K562 (cell line): ENCODE results near the gene DTNBP1. TPM values are rescaled to one million over a fixed set of nuclear protein-coding genes. Genes with fewer than 3 reads are reported as not detected.

Source experiments
- ATF1 ChIP-seq, 2 experiments: fragments of 450-650 bp in 1 of 2; IDR thresholded peaks; 2 replicates each; pipeline ENCODE4 v1.6.1; 2016; ENCODE audit warnings: missing compliant biosample characterization in 1 of 2, missing genetic modification characterization in 1 of 2
- CBFB ChIP-seq: sonication (generic); formaldehyde crosslinking; IDR thresholded peaks from 2 replicates; pipeline ENCODE4 v1.4.0; 2020; ENCODE audit warnings: mild to moderate bottlenecking, missing genetic modification reagents
- CREB3L1 ChIP-seq: fragments of 450-650 bp; IDR thresholded peaks from 2 replicates; pipeline ENCODE4 v1.6.1; 2014; ENCODE audit warnings: low read depth, mild to moderate bottlenecking, moderate library complexity, borderline replicate concordance
- EGR1 ChIP-seq: fragments of 450-650 bp; conservative IDR thresholded peaks from 2 replicates; pipeline ENCODE4 v1.6.1; 2017; ENCODE audit warnings: mild to moderate bottlenecking
- ELK3 ChIP-seq: fragments of 450-650 bp; formaldehyde crosslinking; IDR thresholded peaks from 2 replicates; pipeline ENCODE4 v1.4.0; 2020; ENCODE audit warnings: mild to moderate bottlenecking
- ETV5 ChIP-seq: sonication (generic); formaldehyde crosslinking; IDR thresholded peaks from 2 replicates; pipeline ENCODE4 v1.4.0; 2020; ENCODE audit warnings: low read depth, mild to moderate bottlenecking, missing genetic modification reagents
- KLF16 ChIP-seq: IDR thresholded peaks from 2 replicates; pipeline ENCODE4 v1.6.1; 2016; ENCODE audit warnings: antibody characterized with exemption
- NR2C2 ChIP-seq, 2 experiments: fragments of 200-800 bp in 1 of 2; sonication (Bioruptor generic) in 1 of 2; sonication (generic) in 1 of 2; formaldehyde crosslinking in 1 of 2; IDR thresholded peaks; 2 replicates each; pipeline versions ENCODE4 v1.6.1 to v1.8.0; 2016 to 2022; ENCODE audit warnings: mild to moderate bottlenecking in 1 of 2, missing compliant biosample characterization in 1 of 2, missing genetic modification characterization in 1 of 2, missing genetic modification reagents in 1 of 2
- POLR2AphosphoS5 ChIP-seq: IDR thresholded peaks from 2 replicates; pipeline ENCODE4 v1.6.1; 2011; ENCODE audit warnings: mild to moderate bottlenecking, low read depth, low read length, moderate library complexity; ENCODE audit not compliant: control insufficient read depth, insufficient read depth
- RBM15 ChIP-seq: fragments of 200-400 bp; formaldehyde crosslinking; IDR thresholded peaks from 2 replicates; pipeline ENCODE4 v1.6.1; 2018; ENCODE audit warnings: mild to moderate bottlenecking, low read length, moderate library complexity; ENCODE audit not compliant: insufficient read depth
- RBM34 ChIP-seq: fragments of 200-400 bp; formaldehyde crosslinking; IDR thresholded peaks from 2 replicates; pipeline ENCODE4 v1.6.1; 2018; ENCODE audit warnings: low read length, borderline replicate concordance; ENCODE audit not compliant: insufficient read depth
- SAFB ChIP-seq: fragments of 200-400 bp; formaldehyde crosslinking; IDR thresholded peaks from 2 replicates; pipeline ENCODE4 v1.6.1; 2017; ENCODE audit warnings: low read depth, low read length, borderline replicate concordance
- STAG1 ChIP-seq: sonication (generic); formaldehyde crosslinking; IDR thresholded peaks from 2 replicates; pipeline ENCODE4 v1.5.0; 2020; ENCODE audit warnings: missing genetic modification reagents, borderline replicate concordance
- TSHZ1 ChIP-seq: fragments of 250-450 bp; sonication (Bioruptor Pico); IDR thresholded peaks from 2 replicates; pipeline ENCODE4 v1.4.0; 2020; ENCODE audit warnings: mild to moderate bottlenecking, moderate library complexity
- ZNF174 ChIP-seq: fragments of 250-450 bp; sonication (Bioruptor Pico); IDR thresholded peaks from 2 replicates; pipeline ENCODE4 v1.4.0; 2020; ENCODE audit warnings: mild to moderate bottlenecking
- ZNF175 ChIP-seq: fragments of 200-800 bp; sonication (Bioruptor generic); IDR thresholded peaks from 2 replicates; pipeline ENCODE4 v1.6.1; 2016; ENCODE audit warnings: low read depth, mild to moderate bottlenecking, missing genetic modification characterization, missing compliant biosample characterization
- ZNF41 ChIP-seq: fragments of 250-450 bp; sonication (Bioruptor Pico); conservative IDR thresholded peaks from 2 replicates; pipeline ENCODE4 v1.4.0; 2020; ENCODE audit warnings: mild to moderate bottlenecking
- ZNF551 ChIP-seq: fragments of 250-450 bp; sonication (Bioruptor Pico); IDR thresholded peaks from 2 replicates; pipeline ENCODE4 v1.5.0; 2021; ENCODE audit warnings: mild to moderate bottlenecking, moderate library complexity
- ZNF57 ChIP-seq: fragments of 450-650 bp; formaldehyde crosslinking; IDR thresholded peaks from 2 replicates; pipeline ENCODE4 v1.4.0; 2020; ENCODE audit warnings: mild to moderate bottlenecking, moderate library complexity
- ZNF655 ChIP-seq: fragments of 250-450 bp; sonication (Bioruptor Pico); IDR thresholded peaks from 2 replicates; pipeline ENCODE4 v1.5.0; 2021
- polyA plus RNA-seq, 8 experiments: library from polyadenylated mRNA; depleted of rRNA in 4 of 8; stranded (reverse) in 5 of 8; unstranded in 3 of 8; fragments of >200 nt; fragmentation: Nextera tagmentation in 2 of 8; fragmentation: Illumina TruSeq in 1 of 8; extraction: Ambion mirVana in 2 of 8; extraction: Trizol in 1 of 8; gene quantifications; 2 replicates each; pipeline versions ENCODE4 v1.2.1 to v1.2.3, GENCODE V29; 2011 to 2014; ENCODE audit warnings: inconsistent platforms in 1 of 8, missing spikeins in 1 of 8
- total RNA-seq, 7 experiments: library from RNA; depleted of rRNA in 6 of 7; stranded (reverse); fragments of >200 nt in 6 of 7; fragmentation: Illumina TruSeq in 2 of 7; extraction: Trizol in 2 of 7; gene quantifications; 2 replicates each; pipeline versions ENCODE4 v1.2.1 to v1.2.3, GENCODE V29; 2011 to 2021; ENCODE audit warnings: low replicate concordance in 1 of 7

Gene DTNBP1
- total and polyA plus RNA-seq, 9 of the 15 experiments (the other 6 are each of a cell fraction or from before 2014, with no cell fraction given): 16.7 to 54.5 (median 21.4) TPM

GRCh38 chr6:15561447-15562199 lies 101.2 kb downstream of the DTNBP1 start (continued):
- TF ChIP-seq EGR1 (no peak), STAG1 (CRISPR knock-in tag) (no peak), KLF16 (no peak), ZNF551 (0 out of 2 replicates have a peak, but pooled peaks have one; percentile 41), ETV5 (no peak), RBM15 (no peak), TSHZ1 (CRISPR knock-in tag) (peak; percentile 67), ZNF174 (CRISPR knock-in tag) (no peak), POLR2AphosphoS5 (no peak), ZNF57 (0 out of 2 replicates have a peak, but pooled peaks have one; percentile 71), ZNF655 (no peak), ELK3 (CRISPR knock-in tag) (peak; percentile 79; the same call in 1 of the 2 replicates), CREB3L1 (no peak), SAFB (no peak), ZNF175 (CRISPR knock-in tag) (0 out of 2 replicates have a peak, but pooled peaks have one; percentile 71), ZNF41 (CRISPR knock-in tag) (peak; percentile 57; the same call in 1 of the 2 replicates), RBM34 (no peak), NR2C2 (CRISPR knock-in tag; IDR thresholded peaks at IDR 0.05) (no peak), NR2C2 (tag; IDR thresholded peaks at IDR 0.05) (peak; percentile 52; the same call in 1 of the 2 replicates), CBFB (no peak), ATF1 (CRISPR knock-in tag; IDR thresholded peaks at IDR 0.05) (no peak), ATF1 (tag; IDR thresholded peaks at IDR 0.05) (no peak)
